HG03558 (cell line): ENCODE results near the gene AIDA.

Experiments used
- ATAC-seq: cut with Tn5 transposase; IDR thresholded peaks from one replicate; pipeline ENCODE4 v1.9.1; 2021; ENCODE audit warnings: moderate number of reproducible peaks; ENCODE audit not compliant: unreplicated experiment; ENCODE audit errors: extremely low read depth

AIDA gene

DNA sequence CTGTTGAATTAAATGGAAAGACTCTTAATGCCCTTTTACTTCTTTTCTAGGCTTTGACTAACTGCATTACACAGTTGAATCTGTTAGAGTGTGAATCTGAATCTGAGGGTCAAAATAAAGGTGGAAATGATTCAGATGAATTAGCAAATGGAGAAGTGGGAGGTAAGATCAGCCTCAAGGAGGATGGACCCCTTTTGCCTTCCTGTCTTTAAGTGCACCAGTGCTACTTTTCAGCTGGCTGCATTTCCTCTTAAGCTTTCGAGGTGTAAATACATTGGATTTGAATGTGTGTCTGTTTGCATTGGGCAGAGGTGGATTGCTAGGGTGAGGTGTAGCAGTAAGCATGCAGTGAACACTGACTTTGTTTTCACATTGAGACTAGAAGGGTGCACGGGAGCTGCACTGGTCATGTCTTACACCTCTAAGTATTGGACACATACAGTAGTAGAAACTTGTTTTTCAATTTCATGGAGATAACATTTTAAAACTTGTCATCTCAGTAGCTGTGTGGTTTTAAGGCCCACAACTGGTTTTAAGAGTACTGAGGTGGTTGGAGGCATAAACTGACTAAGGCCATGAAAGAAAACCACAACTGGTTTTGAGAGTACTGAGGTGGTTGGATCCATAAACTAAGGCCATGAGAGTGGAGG is 59.0 kb downstream of the AIDA start:
- ATAC-seq: peak; percentile 52

DNA sequence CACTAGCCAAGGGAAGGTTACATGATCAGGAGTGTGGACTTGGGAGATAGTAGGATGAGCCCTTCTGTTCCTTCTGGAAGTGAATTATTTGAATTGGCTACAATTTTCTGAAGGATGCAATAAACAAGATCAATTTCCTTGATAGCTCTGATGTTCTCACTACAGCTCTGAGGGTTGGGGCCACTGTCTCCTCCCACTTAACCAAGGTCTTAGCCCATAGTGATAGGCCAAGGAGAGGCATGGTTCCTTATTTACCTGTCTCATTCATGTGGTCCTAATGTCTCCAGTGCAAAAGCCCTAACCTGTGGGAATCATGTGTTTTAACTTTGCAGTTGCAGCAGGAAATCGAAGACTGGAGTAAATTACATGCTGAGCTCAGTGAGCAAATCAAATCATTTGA is 59.6 kb downstream of the AIDA start:
- ATAC-seq: no peak

DNA sequence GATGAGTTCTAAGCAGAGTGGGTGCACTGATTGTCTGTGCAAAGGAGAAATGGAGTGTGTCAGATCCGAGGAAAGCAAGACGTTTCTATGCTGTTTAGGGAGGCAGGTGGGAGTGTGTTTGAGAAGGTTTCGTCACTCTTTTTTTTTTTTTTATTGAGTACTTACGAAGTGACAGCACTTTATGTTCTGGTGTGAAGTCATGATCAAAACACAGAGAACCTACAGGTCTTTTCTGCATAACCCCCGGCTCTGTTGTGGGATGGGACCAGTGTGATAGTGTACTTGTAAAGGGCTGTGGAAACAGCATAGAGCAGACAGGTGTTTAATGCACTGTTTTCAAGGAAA is 67.7 kb downstream of the AIDA start:
- no peak for ATAC-seq

DNA sequence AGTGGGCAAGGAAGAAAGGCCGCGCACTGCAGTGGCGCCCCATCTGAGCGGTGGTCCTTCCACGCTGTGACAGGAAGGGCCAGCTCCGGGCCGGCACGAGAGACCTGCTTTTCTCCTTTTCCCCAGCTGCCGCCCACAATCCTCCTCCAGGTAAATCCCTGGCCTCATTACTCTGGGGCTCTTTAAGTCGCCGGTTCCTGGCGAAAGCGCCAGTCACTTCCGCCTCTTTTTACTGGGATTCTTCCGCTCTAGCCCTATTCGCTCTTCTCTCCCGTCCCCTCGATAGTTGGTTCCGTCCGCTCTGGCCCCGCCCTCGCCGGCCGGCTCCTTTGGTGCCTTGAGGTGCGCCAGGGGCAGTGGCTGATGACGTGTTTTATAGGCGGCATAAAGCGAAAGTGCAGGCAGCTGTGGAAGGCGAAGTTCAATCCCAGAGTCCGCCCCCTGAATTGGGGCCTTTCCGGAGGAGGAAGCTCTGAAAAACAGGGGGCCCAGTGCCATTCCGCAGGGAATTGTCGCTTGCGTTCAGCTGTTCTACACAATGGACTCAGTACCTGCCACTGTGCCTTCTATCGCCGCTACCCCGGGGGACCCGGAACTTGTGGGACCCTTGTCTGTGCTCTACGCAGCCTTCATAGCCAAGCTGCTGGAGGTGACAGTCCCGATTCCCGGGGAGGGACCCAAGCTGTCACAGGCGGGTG is 68.2 kb downstream of the AIDA start:
- ATAC-seq: peak; percentile 95

- no peak for ATAC-seq
Observed at GRCh38 chr1:222643606-222643937, 68.7 kb downstream of the AIDA start.

DNA sequence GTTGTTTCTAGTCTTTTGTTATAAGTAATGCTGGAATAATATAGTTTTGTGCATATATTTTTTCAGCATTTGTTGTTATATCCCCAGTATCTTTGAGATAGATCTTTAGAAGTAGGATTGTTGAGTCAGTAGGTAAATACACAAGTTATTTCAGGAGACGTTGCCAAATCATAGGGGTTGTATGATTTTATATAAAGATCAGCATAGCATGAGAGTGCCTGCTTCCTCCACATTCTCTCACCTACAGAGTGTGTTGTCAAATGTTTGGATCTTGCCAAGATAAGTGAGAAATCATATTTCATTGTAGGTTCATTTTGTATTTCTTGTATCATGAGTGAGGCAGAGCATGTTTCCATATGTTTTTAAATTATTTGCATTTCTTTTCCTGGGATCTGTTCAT is 69.8 kb downstream of the AIDA start:
- no peak for ATAC-seq

DNA sequence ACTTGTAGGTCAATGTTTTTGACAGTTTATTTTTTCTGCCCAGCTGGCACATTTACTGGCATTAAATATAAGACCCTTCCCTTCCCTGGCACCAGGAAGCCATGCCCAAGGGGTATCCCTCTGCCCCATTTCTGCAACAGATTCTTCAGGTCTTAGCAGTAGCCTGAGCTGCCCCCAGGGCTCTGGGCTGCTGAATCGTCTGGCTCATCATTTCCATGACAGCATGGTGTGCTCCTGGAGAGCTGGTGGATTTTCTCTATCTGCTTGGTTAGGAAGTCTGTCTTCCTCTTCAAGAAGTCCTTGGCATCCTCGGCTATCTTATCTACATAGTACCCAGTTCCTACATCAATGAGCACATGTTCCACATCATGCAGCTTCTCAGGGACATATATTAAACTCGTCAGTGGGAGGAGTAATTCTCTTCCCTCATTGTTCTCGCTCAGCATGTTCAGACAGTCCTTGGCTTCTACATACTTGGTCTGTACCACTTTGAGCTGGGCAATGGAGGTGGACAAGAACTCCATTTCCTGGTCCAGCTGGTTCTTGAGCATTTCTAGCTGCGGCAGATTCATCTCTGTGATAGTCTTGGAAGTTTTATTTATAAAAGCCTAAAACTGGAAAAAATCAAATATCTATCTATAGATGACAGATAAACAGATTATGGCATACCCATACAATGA is 70.9 kb downstream of the AIDA start:
- ATAC-seq: no peak

- ATAC-seq: peak; percentile 88
Observed at GRCh38 chr1:222634180-222635013, 77.9 kb downstream of the AIDA start.

GRCh38 chr1:222632749-222633148 is 79.5 kb downstream of the AIDA start:
- no peak for ATAC-seq

GRCh38 chr1:222631611-222632208 is 80.6 kb downstream of the AIDA start:
- no peak for ATAC-seq

DNA sequence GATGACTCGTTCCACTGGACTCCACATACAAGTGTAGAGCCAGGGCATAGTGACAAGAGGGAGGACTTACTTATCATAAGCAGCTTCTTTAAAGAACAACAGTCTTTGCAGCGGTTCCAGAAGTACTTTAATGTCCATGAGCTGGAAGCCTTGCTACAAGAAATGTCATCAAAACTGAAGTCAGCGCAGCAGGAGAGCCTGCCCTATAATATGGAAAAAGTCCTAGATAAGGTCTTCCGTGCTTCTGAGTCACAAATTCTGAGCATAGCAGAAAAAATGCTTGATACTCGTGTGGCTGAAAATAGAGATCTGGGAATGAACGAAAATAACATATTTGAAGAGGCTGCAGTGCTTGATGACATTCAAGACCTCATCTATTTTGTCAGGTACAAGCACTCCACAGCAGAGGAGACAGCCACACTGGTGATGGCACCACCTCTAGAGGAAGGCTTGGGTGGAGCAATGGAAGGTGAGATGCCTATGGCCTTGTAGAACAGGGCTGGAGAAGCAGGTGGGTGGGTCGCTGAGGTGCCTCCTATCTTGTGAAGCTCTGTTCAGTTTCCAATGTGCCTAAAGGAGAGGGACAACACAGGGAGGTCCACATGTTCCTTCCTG is 82.3 kb downstream of the AIDA start:
- no peak for ATAC-seq

GRCh38 chr1:222627232-222627631 is 85.1 kb downstream of the AIDA start:
- no peak for ATAC-seq

DNA sequence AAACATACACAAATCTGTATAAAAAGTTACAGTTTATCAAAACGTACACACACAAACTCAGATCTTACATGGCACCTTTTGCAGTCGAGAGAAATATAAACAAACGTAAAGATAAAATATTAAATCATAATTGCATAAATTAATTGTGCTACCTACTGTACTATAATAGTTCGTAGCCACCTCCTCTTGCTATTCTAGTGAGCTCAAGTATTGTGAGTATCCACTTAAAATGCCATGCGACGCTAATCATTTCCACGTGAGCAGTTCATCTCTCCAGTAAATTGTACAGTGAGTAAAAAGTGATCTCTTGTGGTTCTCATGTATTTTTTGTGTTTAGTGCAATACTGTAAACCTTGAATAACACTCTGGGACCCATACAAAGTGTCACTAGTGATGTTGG is 88.1 kb downstream of the AIDA start:
- ATAC-seq: no peak

DNA sequence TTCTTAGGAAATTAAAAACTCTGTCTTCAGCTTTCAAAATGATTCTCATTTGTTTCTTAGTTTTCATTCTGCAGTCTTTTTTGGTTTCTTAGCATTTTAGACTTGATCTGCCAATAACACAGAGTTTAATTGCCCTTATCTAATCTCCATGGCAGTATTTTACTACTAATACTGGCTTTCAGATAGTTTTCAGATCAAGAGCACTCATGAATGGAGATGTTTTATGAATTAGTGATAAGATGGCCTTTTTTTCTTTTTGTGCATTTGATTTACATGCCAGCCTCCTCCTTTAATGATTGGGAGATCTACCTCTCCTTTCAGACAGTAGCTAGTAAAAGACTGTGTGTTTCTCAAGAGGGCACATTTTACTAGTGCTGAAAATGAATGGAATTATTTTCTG is 88.8 kb downstream of the AIDA start:
- ATAC-seq: no peak

GRCh38 chr1:222622765-222623164 is 89.5 kb downstream of the AIDA start:
- ATAC-seq: no peak

- ATAC-seq: peak; percentile 34
Observed at GRCh38 chr1:222620566-222620965, 91.7 kb downstream of the AIDA start.

DNA sequence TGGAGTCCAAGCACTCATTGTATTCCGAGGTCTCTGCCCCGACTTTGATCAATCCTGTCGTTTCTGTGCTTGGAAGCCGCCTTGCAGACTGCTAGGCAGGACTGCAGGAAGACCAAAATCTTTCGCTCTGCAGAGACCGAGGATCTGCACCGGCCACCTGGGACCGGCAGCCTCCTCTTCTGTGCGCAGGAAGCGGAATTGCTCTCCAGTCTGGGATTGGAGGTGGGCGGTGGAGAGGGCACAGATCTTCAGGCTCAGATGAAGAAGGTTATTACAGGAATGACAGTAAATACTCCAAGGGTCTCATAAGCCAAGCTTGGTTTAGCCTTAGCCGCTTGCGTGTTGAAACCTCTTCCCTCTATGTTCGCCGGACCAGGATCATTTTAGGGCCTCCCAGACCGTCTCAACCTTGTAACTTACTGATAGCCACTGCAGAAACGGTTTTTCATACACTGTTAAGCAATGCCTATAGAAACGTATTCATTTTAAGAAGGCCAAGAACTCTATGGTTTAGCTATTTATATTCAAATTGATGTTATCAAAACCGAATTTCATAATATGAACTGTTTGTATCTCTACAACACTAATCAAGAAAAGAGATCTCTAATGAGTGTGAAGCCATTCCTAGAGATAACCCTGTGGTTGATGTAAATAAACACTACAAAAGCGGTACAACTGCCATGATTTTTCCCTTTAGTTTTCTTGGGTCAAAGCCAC is 93.3 kb downstream of the AIDA start:
- ATAC-seq: no peak
